ENCODE results near the gene ARID1B.

ARID1B gene

DNA sequence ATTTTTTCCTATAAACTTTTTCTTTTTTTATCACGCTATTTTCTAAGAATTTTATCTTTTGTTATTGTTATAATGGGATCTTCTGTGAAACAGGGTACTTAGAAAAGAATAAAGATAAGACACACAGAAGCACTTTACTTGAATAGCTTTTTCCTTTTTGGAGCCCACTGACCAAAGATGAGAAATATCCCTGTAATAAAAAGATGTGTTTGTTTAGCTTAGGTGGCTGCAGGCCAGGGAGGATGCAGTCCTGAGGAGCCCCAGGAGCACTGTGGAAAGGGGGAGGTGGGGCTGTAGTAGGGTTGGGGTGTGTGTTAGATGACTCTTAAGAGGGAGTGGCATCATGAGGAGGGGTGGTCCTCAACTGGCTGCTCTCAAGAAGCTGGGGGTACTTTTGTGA lies 128.6 kb downstream of the ARID1B start:
- peak overlapping the region; percentile 46 for H3K27ac Mint-ChIP-seq
- ATAC-seq (ENCODE audit: low read depth) (no peak), DNase-seq (ENCODE audit: low spot score in 2 of 2) (no peak)
- H3K4me3 Mint-ChIP-seq, result no peak overlapping the region
- H3K36me3 Mint-ChIP-seq, result peaks cover 17% of the 10 kb centered on the region
- no peaks in the 10 kb centered on the region for H3K9me3 Mint-ChIP-seq
- peaks cover 29% of the 10 kb centered on the region for H3K4me1 Mint-ChIP-seq
- no peaks in the 10 kb centered on the region for H3K27me3 Mint-ChIP-seq

- Mint-ChIP-seq H3K27ac (peak overlapping the region; percentile 46), H3K9me3 (no peaks in the 10 kb centered on the region), H3K36me3 (peaks cover 17% of the 10 kb centered on the region), H3K4me3 (no peak overlapping the region), H3K4me1 (peaks cover 27% of the 10 kb centered on the region), H3K27me3 (no peaks in the 10 kb centered on the region)
- ATAC-seq (ENCODE audit: low read depth) (no peak), DNase-seq (ENCODE audit: low spot score in 2 of 2) (no peak)
Measured at GRCh38 chr6:156906451-156906850, 129.3 kb downstream of the ARID1B start.

GRCh38 chr6:156909212-156910010 lies 132.2 kb downstream of the ARID1B start:
- H3K27ac Mint-ChIP-seq, result peak overlapping the region; percentile 22
- ATAC-seq (ENCODE audit: low read depth) (no peak), DNase-seq (ENCODE audit: low spot score in 2 of 2) (no peak)
- H3K27me3 Mint-ChIP-seq, result no peaks in the 10 kb centered on the region
- peaks cover 41% of the 10 kb centered on the region for H3K4me1 Mint-ChIP-seq
- peaks cover 21% of the 10 kb centered on the region for H3K36me3 Mint-ChIP-seq
- no peak overlapping the region for H3K4me3 Mint-ChIP-seq
- H3K9me3 Mint-ChIP-seq, result peaks cover 3% of the 10 kb centered on the region

DNA sequence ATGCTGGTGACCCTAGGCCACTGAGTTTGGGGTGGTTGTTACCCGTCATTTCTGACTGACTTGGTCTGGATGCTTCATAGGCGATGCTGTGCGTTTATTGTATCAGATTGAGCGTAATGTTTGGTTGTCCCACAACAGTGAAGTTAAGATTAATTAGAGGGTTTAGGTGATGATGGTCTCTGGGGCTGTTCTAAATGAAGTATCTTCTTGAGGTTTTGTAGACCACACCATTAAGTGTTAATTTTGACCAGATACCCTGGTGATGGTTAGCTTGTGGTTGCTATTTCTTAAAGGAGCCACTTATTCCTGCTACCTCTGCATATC lies 132.8 kb downstream of the ARID1B start:
- DNase-seq (ENCODE audit: low spot score in 2 of 2) (no peak), ATAC-seq (ENCODE audit: low read depth) (no peak)
- Mint-ChIP-seq H3K4me3 (no peak overlapping the region), H3K4me1 (peaks cover 44% of the 10 kb centered on the region), H3K9me3 (peaks cover 3% of the 10 kb centered on the region), H3K27me3 (no peaks in the 10 kb centered on the region), H3K36me3 (peaks cover 23% of the 10 kb centered on the region), H3K27ac (peak overlapping the region; percentile 22)

GRCh38 chr6:156910938-156911337 lies 133.8 kb downstream of the ARID1B start:
- DNase-seq (ENCODE audit: low spot score in 2 of 2), result no peak

GRCh38 chr6:156911581-156911980 lies 134.4 kb downstream of the ARID1B start:
- H3K36me3 Mint-ChIP-seq, result peaks cover 19% of the 10 kb centered on the region
- H3K27me3 Mint-ChIP-seq, result no peaks in the 10 kb centered on the region
- no peak overlapping the region for H3K27ac Mint-ChIP-seq
- DNase-seq (ENCODE audit: low spot score in 2 of 2) (no peak), ATAC-seq (ENCODE audit: low read depth) (no peak)
- no peak overlapping the region for H3K4me3 Mint-ChIP-seq
- peaks cover 3% of the 10 kb centered on the region for H3K9me3 Mint-ChIP-seq
- peaks cover 47% of the 10 kb centered on the region for H3K4me1 Mint-ChIP-seq

More at GRCh38 chr6:156910938-156911337, 133.8 kb downstream of the ARID1B start:
- Mint-ChIP-seq H3K27me3 (no peaks in the 10 kb centered on the region), H3K4me3 (no peak overlapping the region), H3K4me1 (peaks cover 43% of the 10 kb centered on the region), H3K27ac (no peak overlapping the region), H3K9me3 (peaks cover 3% of the 10 kb centered on the region), H3K36me3 (peaks cover 21% of the 10 kb centered on the region)
- ATAC-seq (ENCODE audit: low read depth), result no peak

- Mint-ChIP-seq H3K4me1 (peaks cover 50% of the 10 kb centered on the region), H3K9me3 (peaks cover 3% of the 10 kb centered on the region), H3K4me3 (no peak overlapping the region), H3K36me3 (peaks cover 15% of the 10 kb centered on the region), H3K27me3 (no peaks in the 10 kb centered on the region), H3K27ac (peak overlapping the region; percentile 66)
- peak; percentile 44 for ATAC-seq (ENCODE audit: low read depth)
- no peak for DNase-seq (ENCODE audit: low spot score in 2 of 2)
Measured at GRCh38 chr6:156912431-156912830, 135.3 kb downstream of the ARID1B start.

- Mint-ChIP-seq H3K36me3 (peaks cover 13% of the 10 kb centered on the region), H3K4me3 (no peak overlapping the region), H3K27ac (peak overlapping the region; percentile 78), H3K27me3 (no peaks in the 10 kb centered on the region), H3K9me3 (peaks cover 3% of the 10 kb centered on the region), H3K4me1 (peaks cover 55% of the 10 kb centered on the region)
- ATAC-seq (ENCODE audit: low read depth), result no peak
- no peak for DNase-seq (ENCODE audit: low spot score in 2 of 2)
Measured at GRCh38 chr6:156914181-156914580, 137.0 kb downstream of the ARID1B start.

GRCh38 chr6:156916130-156916801 lies 139.1 kb downstream of the ARID1B start:
- Mint-ChIP-seq H3K27ac (peak overlapping the region; percentile 97), H3K36me3 (peaks cover 13% of the 10 kb centered on the region), H3K4me3 (peak overlapping the region; percentile 73), H3K27me3 (no peaks in the 10 kb centered on the region), H3K9me3 (peaks cover 3% of the 10 kb centered on the region), H3K4me1 (peaks cover 52% of the 10 kb centered on the region)
- DNase-seq (ENCODE audit: low spot score in 2 of 2) (peak in 1 of 2 donors; percentile 28), ATAC-seq (ENCODE audit: low read depth) (peak; percentile 82)

- Mint-ChIP-seq H3K27me3 (no peaks in the 10 kb centered on the region), H3K4me3 (peak overlapping the region; percentile 17), H3K36me3 (peaks cover 13% of the 10 kb centered on the region), H3K9me3 (peaks cover 3% of the 10 kb centered on the region), H3K4me1 (peaks cover 47% of the 10 kb centered on the region), H3K27ac (peak overlapping the region; percentile 97)
- DNase-seq (ENCODE audit: low spot score in 2 of 2), result no peak
- ATAC-seq (ENCODE audit: low read depth), result no peak
Measured at GRCh38 chr6:156917213-156917612, 140.0 kb downstream of the ARID1B start.

DNA sequence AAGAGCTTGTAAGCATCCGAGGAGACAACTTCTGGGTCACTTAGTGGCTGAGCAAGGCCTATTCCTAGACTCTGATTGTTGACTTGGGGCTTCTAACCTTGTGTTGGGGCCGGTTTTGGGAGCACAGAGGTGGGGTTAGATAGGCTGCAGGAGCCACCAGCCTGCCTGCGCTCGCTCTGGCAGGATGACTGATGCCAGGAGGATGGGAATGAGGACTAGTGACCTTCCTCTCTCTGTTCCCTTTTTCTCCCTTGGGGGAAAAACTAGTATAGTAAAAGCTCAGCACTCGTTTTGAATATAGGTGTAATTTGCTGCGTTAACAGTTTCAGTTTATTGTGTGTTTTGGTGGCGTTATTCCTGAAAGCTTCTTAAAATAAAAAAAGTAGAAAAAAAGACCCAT lies 141.5 kb downstream of the ARID1B start:
- DNase-seq (ENCODE audit: low spot score in 2 of 2) (no peak), ATAC-seq (ENCODE audit: low read depth) (no peak)
- no peak overlapping the region for H3K4me3 Mint-ChIP-seq
- peaks cover 10% of the 10 kb centered on the region for H3K36me3 Mint-ChIP-seq
- H3K9me3 Mint-ChIP-seq, result peaks cover 1% of the 10 kb centered on the region
- H3K27ac Mint-ChIP-seq, result peak overlapping the region; percentile 75
- peaks cover 41% of the 10 kb centered on the region for H3K4me1 Mint-ChIP-seq
- H3K27me3 Mint-ChIP-seq, result no peaks in the 10 kb centered on the region

DNA sequence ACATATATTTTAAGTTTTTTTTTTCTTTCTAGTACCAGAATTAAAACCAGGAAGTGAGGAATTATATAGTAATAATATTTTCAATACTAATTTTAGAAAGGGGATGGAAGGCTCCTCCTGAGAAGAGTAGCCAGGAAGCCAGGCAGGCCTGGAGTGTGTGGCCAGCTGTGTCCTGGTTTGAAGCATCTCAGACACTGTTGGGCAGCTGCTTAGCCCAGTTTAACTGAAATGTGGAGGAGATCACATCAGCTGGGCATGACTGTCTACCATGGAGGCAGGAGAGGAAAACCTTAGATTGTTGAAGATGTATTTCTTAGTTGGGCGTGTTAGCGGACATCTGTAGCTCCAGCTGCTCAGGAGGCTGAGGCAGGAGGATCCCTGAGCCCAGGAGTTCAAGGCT lies 142.2 kb downstream of the ARID1B start:
- H3K27me3 Mint-ChIP-seq, result no peaks in the 10 kb centered on the region
- H3K36me3 Mint-ChIP-seq, result peaks cover 4% of the 10 kb centered on the region
- no peak overlapping the region for H3K27ac Mint-ChIP-seq
- no peak overlapping the region for H3K4me3 Mint-ChIP-seq
- ATAC-seq (ENCODE audit: low read depth) (no peak), DNase-seq (ENCODE audit: low spot score in 2 of 2) (no peak)
- peaks cover 37% of the 10 kb centered on the region for H3K4me1 Mint-ChIP-seq
- H3K9me3 Mint-ChIP-seq, result no peaks in the 10 kb centered on the region

- no peak for DNase-seq (ENCODE audit: low spot score in 2 of 2)
- ATAC-seq (ENCODE audit: low read depth), result no peak
- H3K4me1 Mint-ChIP-seq, result peaks cover 33% of the 10 kb centered on the region
- H3K27ac Mint-ChIP-seq, result no peak overlapping the region
- H3K9me3 Mint-ChIP-seq, result no peaks in the 10 kb centered on the region
- H3K27me3 Mint-ChIP-seq, result no peaks in the 10 kb centered on the region
- H3K36me3 Mint-ChIP-seq, result peaks cover 2% of the 10 kb centered on the region
- no peak overlapping the region for H3K4me3 Mint-ChIP-seq
Measured at GRCh38 chr6:156919814-156920369, 142.7 kb downstream of the ARID1B start.

- Mint-ChIP-seq H3K9me3 (no peaks in the 10 kb centered on the region), H3K27me3 (no peaks in the 10 kb centered on the region), H3K4me1 (peaks cover 42% of the 10 kb centered on the region), H3K27ac (no peak overlapping the region), H3K36me3 (peaks cover 9% of the 10 kb centered on the region), H3K4me3 (no peak overlapping the region)
- DNase-seq (ENCODE audit: low spot score in 2 of 2), result no peak
- no peak for ATAC-seq (ENCODE audit: low read depth)
Measured at GRCh38 chr6:156924246-156924645, 147.1 kb downstream of the ARID1B start.
